K562 (cell line): ENCODE data around the gene IZUMO1R. TPM values are rescaled to one million over a fixed set of nuclear protein-coding genes. Genes with fewer than 3 reads are reported as not detected.

ENCODE experiments used
- ATAC-seq: fragments of 200-7000 bp; cut with Tn5 transposase; 3 replicates; pipeline ENCODE4 v1.9.1; 2020; ENCODE audit warnings: moderate library complexity
- BruUV-seq: library from RNA; stranded (reverse); fragments of 400-500 nt; replicated peaks from 2 replicates; lab custom pipeline; 2021; lab: Mats Ljungman, UMichigan
- CTCF ChIA-PET: fragments of 300-600 bp; formaldehyde crosslinking; extraction: SDS; loops from one replicate; lab custom pipeline; 2021; ENCODE audit warnings: low intra/inter-chr PET ratio; lab: Yijun Ruan, JAX
- POLR2A ChIA-PET: fragments of 300-600, 350-650 bp; sonication (Branson Sonifier 250); formaldehyde crosslinking; extraction: SDS; loops from one replicate; lab custom pipeline; 2021; ENCODE audit warnings: antibody characterized with exemption, inconsistent platforms; lab: Yijun Ruan, JAX
- DNase-seq, 4 experiments: peaks; one replicate each; pipeline versions ENCODE4 v3.0.0 to v3.0.0-alpha.2; 2011 to 2018; ENCODE audit warnings: low spot score in 3 of 4, mixed read lengths in 3 of 4; ENCODE audit errors: extremely low read depth in 1 of 4
- FAIRE-seq: peaks from 2 replicates; lab custom pipeline; 2011; peaks lifted over from hg19 to GRCh38; lab: Jason Lieb, UNC
- H2AFZ ChIP-seq: 2 replicates; pipeline ENCODE4 v1.6.0; 2011; ENCODE audit warnings: low read depth, low read length, control low read depth, inconsistent platforms
- H3K27ac ChIP-seq: fragments of 200-600 bp; 3 replicates; pipeline ENCODE4 v1.8.0; 2011; ENCODE audit warnings: low read depth, mild to moderate bottlenecking, control low read depth, inconsistent platforms, low read length, moderate library complexity, mixed read lengths; ENCODE audit errors: extremely low read depth
- H3K27me3 ChIP-seq, 2 experiments: fragments of 300-600 bp in 1 of 2; 2 replicates in 1 of 2; 3 replicates in 1 of 2; pipeline versions ENCODE4 v1.6.0 to v1.8.0; 2011; ENCODE audit warnings: inconsistent platforms in 2 of 2, low read length in 2 of 2, mild to moderate bottlenecking in 1 of 2, mixed read lengths in 1 of 2, moderate library complexity in 1 of 2; ENCODE audit not compliant: control insufficient read depth in 2 of 2, insufficient read depth in 2 of 2
- H3K36me3 ChIP-seq: fragments of 300-600 bp; 3 replicates; pipeline ENCODE4 v1.8.0; 2011; ENCODE audit warnings: mild to moderate bottlenecking, low read length, inconsistent platforms; ENCODE audit not compliant: control insufficient read depth, insufficient read depth
- H3K4me1 ChIP-seq, 2 experiments: fragments of 200-600 bp in 1 of 2; replicated peaks in 1 of 2; 2 replicates in 1 of 2; 3 replicates in 1 of 2; pipeline versions ENCODE4 v1.5.1 to v1.8.0; 2011; ENCODE audit warnings: inconsistent platforms in 2 of 2, low read length in 2 of 2, mild to moderate bottlenecking in 1 of 2, mixed read lengths in 1 of 2, moderate library complexity in 1 of 2; ENCODE audit not compliant: control insufficient read depth in 2 of 2, insufficient read depth in 2 of 2
- H3K4me2 ChIP-seq: 2 replicates; pipeline ENCODE4 v1.6.1; 2011; ENCODE audit warnings: low read length, control low read depth, inconsistent platforms, mixed read lengths; ENCODE audit not compliant: insufficient read depth
- H3K4me3 ChIP-seq: fragments of 200-600 bp; sonication (generic), shearing (Covaris generic); 2 replicates; pipeline ENCODE4 v1.5.1; 2016; ENCODE audit warnings: control low read depth, inconsistent platforms
- H3K79me2 ChIP-seq: fragments of 200-600 bp; 3 replicates; pipeline ENCODE4 v1.8.0; 2011; ENCODE audit warnings: low read length, inconsistent platforms; ENCODE audit not compliant: control insufficient read depth, insufficient read depth
- H3K9ac ChIP-seq, 2 experiments: 2 replicates each; pipeline versions ENCODE4 v1.6.0 to v1.6.1; 2011; ENCODE audit warnings: low read depth in 2 of 2, low read length in 2 of 2, control low read depth in 1 of 2, inconsistent platforms in 1 of 2, mild to moderate bottlenecking in 1 of 2, mixed read lengths in 1 of 2; ENCODE audit not compliant: insufficient read depth in 1 of 2
- H3K9me1 ChIP-seq: one replicate; pipeline ENCODE4 v1.6.0; 2011; ENCODE audit warnings: inconsistent platforms, mild to moderate bottlenecking, low read length, moderate library complexity; ENCODE audit not compliant: control insufficient read depth, insufficient read depth
- H3K9me3 ChIP-seq: replicated peaks from 2 replicates; pipeline ENCODE4 v1.5.1; 2011; ENCODE audit warnings: low read depth, low read length, inconsistent platforms; ENCODE audit not compliant: control insufficient read depth, insufficient read depth
- H4K20me1 ChIP-seq: replicated peaks from 2 replicates; pipeline ENCODE4 v1.6.1; 2011; ENCODE audit warnings: low read length, inconsistent platforms, mixed read lengths; ENCODE audit not compliant: control insufficient read depth, insufficient read depth
- BCOR ChIP-seq: fragments of 450-650 bp; IDR thresholded peaks from 2 replicates; pipeline ENCODE4 v1.6.1; 2016
- CBX2 ChIP-seq: fragments of 200-600 bp; sonication (generic); IDR thresholded peaks from one replicate; pipeline ENCODE4 v1.6.1; 2012; ENCODE audit warnings: mild to moderate bottlenecking, low read length, inconsistent platforms; ENCODE audit not compliant: insufficient read depth, poor library complexity, severe bottlenecking
- CBX3 ChIP-seq, 2 experiments: IDR thresholded peaks; 1 replicate in 1 of 2; 2 replicates in 1 of 2; pipeline ENCODE4 v1.6.1; 2012; ENCODE audit warnings: inconsistent platforms in 2 of 2, low read length in 2 of 2, borderline replicate concordance in 1 of 2, control low read depth in 1 of 2
- CBX8 ChIP-seq: fragments of 200-600 bp; sonication (generic); IDR thresholded peaks from 2 replicates; pipeline ENCODE4 v1.6.1; 2012; ENCODE audit warnings: borderline replicate concordance, mixed run types, low read depth, mild to moderate bottlenecking, moderate library complexity, mixed read lengths, low read length, control low read depth, inconsistent platforms; ENCODE audit not compliant: poor library complexity, severe bottlenecking; ENCODE audit errors: extremely low read depth
- KLF1 ChIP-seq: fragments of 450-650 bp; IDR thresholded peaks from 2 replicates; pipeline ENCODE4 v1.6.1; 2016; ENCODE audit warnings: missing genetic modification characterization, missing compliant biosample characterization
- RBM25 ChIP-seq: fragments of 200-400 bp; formaldehyde crosslinking; IDR thresholded peaks from 2 replicates; pipeline ENCODE4 v1.6.1; 2018; ENCODE audit warnings: low read length, low read depth, moderate library complexity; ENCODE audit not compliant: severe bottlenecking
- in situ Hi-C: fragments of 300-500 bp; cut with MboI; formaldehyde crosslinking; loops from 4 replicates; pipeline ENCODE4 v1.15.0; 2018; ENCODE audit warnings: inconsistent platforms, mixed read lengths
- intact Hi-C: fragments of 100-400 bp; cut with micrococcal nuclease; formaldehyde crosslinking; loops from 2 replicates; pipeline ENCODE4 v1.14.2; 2022
- polyA plus RNA-seq, 8 experiments: library from polyadenylated mRNA; depleted of rRNA in 4 of 8; stranded (reverse) in 5 of 8; unstranded in 3 of 8; fragments of >200 nt; fragmentation: Nextera tagmentation in 2 of 8; fragmentation: Illumina TruSeq in 1 of 8; extraction: Ambion mirVana in 2 of 8; extraction: Trizol in 1 of 8; gene quantifications; 2 replicates each; pipeline versions ENCODE4 v1.2.1 to v1.2.3, GENCODE V29; 2011 to 2014; ENCODE audit warnings: inconsistent platforms in 1 of 8, missing spikeins in 1 of 8
- total RNA-seq, 7 experiments: library from RNA; depleted of rRNA in 6 of 7; stranded (reverse); fragments of >200 nt in 6 of 7; fragmentation: Illumina TruSeq in 2 of 7; extraction: Trizol in 2 of 7; gene quantifications; 2 replicates each; pipeline versions ENCODE4 v1.2.1 to v1.2.3, GENCODE V29; 2011 to 2021; ENCODE audit warnings: low replicate concordance in 1 of 7
- TF ChIP-seq, protein P1 (sequence below): sonication (generic); formaldehyde crosslinking; IDR thresholded peaks from 2 replicates; pipeline ENCODE4 v1.8.0; 2023; ENCODE audit warnings: mild to moderate bottlenecking, missing genetic modification reagents
- TF ChIP-seq, protein P2 (sequence below): fragments of 250-450 bp; sonication (Bioruptor Pico); IDR thresholded peaks from 2 replicates; pipeline ENCODE4 v1.5.0; 2021

The IZUMO1R gene
- total and polyA plus RNA-seq, 9 of the 15 experiments (the other 6 are each of a cell fraction or from before 2014, with no cell fraction given) = not detected

DNA sequence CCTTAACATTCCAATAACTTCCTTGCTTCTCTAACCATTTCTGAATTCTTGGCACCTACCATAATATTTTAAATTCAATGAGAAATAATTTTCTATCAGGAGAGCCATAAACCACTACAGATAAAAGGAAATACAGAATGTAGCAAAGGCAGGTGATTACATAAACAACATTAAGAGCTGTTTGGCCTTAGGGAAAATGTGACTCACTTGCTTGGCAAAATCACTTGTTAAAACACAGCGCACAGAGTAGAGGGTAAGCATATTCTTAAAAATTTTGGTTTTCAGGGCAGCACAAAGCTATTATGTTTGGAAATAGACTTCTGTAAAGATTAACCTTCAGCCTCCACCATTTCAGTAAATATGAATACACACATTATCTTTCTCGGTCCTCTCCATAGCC, 26.4 kb downstream of the IZUMO1R start (continued):
- TF ChIP-seq, protein P1, sequence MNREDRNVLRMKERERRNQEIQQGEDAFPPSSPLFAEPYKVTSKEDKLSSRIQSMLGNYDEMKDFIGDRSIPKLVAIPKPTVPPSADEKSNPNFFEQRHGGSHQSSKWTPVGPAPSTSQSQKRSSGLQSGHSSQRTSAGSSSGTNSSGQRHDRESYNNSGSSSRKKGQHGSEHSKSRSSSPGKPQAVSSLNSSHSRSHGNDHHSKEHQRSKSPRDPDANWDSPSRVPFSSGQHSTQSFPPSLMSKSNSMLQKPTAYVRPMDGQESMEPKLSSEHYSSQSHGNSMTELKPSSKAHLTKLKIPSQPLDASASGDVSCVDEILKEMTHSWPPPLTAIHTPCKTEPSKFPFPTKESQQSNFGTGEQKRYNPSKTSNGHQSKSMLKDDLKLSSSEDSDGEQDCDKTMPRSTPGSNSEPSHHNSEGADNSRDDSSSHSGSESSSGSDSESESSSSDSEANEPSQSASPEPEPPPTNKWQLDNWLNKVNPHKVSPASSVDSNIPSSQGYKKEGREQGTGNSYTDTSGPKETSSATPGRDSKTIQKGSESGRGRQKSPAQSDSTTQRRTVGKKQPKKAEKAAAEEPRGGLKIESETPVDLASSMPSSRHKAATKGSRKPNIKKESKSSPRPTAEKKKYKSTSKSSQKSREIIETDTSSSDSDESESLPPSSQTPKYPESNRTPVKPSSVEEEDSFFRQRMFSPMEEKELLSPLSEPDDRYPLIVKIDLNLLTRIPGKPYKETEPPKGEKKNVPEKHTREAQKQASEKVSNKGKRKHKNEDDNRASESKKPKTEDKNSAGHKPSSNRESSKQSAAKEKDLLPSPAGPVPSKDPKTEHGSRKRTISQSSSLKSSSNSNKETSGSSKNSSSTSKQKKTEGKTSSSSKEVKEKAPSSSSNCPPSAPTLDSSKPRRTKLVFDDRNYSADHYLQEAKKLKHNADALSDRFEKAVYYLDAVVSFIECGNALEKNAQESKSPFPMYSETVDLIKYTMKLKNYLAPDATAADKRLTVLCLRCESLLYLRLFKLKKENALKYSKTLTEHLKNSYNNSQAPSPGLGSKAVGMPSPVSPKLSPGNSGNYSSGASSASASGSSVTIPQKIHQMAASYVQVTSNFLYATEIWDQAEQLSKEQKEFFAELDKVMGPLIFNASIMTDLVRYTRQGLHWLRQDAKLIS (CRISPR knock-in tag) = no peak

DNA sequence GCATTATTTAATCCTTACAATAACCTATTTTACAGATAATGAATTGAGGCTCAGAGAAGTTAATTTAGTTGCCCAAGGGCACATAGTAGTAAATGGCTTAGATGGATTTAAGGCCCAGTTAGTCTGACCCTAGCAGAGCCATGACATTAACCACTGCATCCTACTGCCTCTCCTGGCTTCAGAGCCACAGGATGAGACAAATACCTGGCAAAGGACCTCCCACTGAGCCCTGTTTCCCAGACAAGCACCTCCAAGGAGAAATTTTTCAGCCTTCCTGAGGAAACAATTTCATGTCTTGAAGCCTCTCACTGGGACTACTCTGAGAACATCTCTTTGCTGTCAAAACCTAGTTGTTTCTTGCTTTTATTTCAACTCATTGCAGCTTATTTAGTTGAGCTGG, 28.4 kb downstream of the IZUMO1R start:
- POLR2A ChIA-PET = interaction anchor here (0.6 kb wide), 1 partner anchor 94 kb away, joined by 3 read pairs; no protein-coding TSS in a partner anchor
- Histone ChIP-seq H3K9me1 (no peaks in the 10 kb centered on the region), H3K9ac (no peak overlapping the region), H3K27ac (no peak overlapping the region), H3K79me2 (no peaks in the 10 kb centered on the region), H3K27me3 (peaks cover 7% of the 10 kb centered on the region in 2 experiments; a peak in 4 of 5 replicates), H4K20me1 (no peaks in the 10 kb centered on the region), H3K4me3 (no peak overlapping the region), H3K9me3 (no peaks in the 10 kb centered on the region), H3K4me2 (no peak overlapping the region), H3K4me1 (no peaks in the 10 kb centered on the region), H3K36me3 (no peaks in the 10 kb centered on the region), H2AFZ (no peak overlapping the region)
- CTCF ChIA-PET = no interaction called here
- FAIRE-seq (no peak), DNase-seq (no peak), ATAC-seq (no peak)
- no TSS peak for BruUV-seq
- intact Hi-C loops = no loop called here
- in situ Hi-C loops = no loop called here
- TF ChIP-seq CBX8 (no peak), CBX2 (no peak), CBX3 (IDR thresholded peaks at IDR 0.05; ENCODE audit: borderline replicate concordance in 1 of 2, low read length in 2 of 2) (no peak), RBM25 (no peak), BCOR (no peak), KLF1 (tag) (no peak)
- TF ChIP-seq, protein P2, sequence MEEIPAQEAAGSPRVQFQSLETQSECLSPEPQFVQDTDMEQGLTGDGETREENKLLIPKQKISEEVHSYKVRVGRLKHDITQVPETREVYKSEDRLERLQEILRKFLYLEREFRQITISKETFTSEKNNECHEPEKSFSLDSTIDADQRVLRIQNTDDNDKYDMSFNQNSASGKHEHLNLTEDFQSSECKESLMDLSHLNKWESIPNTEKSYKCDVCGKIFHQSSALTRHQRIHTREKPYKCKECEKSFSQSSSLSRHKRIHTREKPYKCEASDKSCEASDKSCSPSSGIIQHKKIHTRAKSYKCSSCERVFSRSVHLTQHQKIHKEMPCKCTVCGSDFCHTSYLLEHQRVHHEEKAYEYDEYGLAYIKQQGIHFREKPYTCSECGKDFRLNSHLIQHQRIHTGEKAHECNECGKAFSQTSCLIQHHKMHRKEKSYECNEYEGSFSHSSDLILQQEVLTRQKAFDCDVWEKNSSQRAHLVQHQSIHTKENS = no peak
